Activated CD4-positive, alpha-beta memory T cell treated with anti-CD3 and anti-CD28 coated beads for 36 hours (primary cell): Measurements from ENCODE around the gene KCNK15. TPM values are rescaled to one million over a fixed set of nuclear protein-coding genes. Genes with fewer than 3 reads are reported as not detected.

Experiments used
- CTCF ChIA-PET: fragments of 350-600 bp; sonication (Branson Sonifier 250); formaldehyde crosslinking; loops from one replicate; lab custom pipeline; 2021; ENCODE audit warnings: antibody characterized with exemption, inconsistent platforms; lab: Charles Lee
- POLR2A ChIA-PET: fragments of 350-600 bp; sonication (Branson Sonifier 250); formaldehyde crosslinking; loops from one replicate; lab custom pipeline; 2021; ENCODE audit warnings: antibody characterized with exemption; lab: Charles Lee
- DNase-seq: peaks from one replicate; pipeline ENCODE4 v3.0.0-alpha.2; 2020
- H3K27ac Mint-ChIP-seq: one replicate; pipeline ENCODE4 v1.8.0; 2021; ENCODE audit warnings: mixed read lengths
- H3K27me3 Mint-ChIP-seq: one replicate; pipeline ENCODE4 v1.8.0; 2021; ENCODE audit warnings: mixed read lengths
- H3K36me3 Mint-ChIP-seq: one replicate; pipeline ENCODE4 v1.8.0; 2021; ENCODE audit warnings: mixed read lengths
- H3K4me1 Mint-ChIP-seq: one replicate; pipeline ENCODE4 v1.8.0; 2021; ENCODE audit warnings: low read depth, mixed read lengths
- H3K4me3 Mint-ChIP-seq: one replicate; pipeline ENCODE4 v1.8.0; 2021; ENCODE audit warnings: mild to moderate bottlenecking, mixed read lengths
- H3K9me3 Mint-ChIP-seq: one replicate; pipeline ENCODE4 v1.8.0; 2021; ENCODE audit warnings: mixed read lengths
- intact Hi-C: fragments of 100-400 bp; cut with micrococcal nuclease; formaldehyde crosslinking; loops from one replicate; pipeline ENCODE4 v1.15.1; 2023
- total RNA-seq, 2 experiments: library from RNA; stranded (reverse); gene quantifications; one replicate each; pipeline ENCODE4 v1.2.3, GENCODE V29; 2021

The KCNK15 gene
- total RNA-seq, 2 experiments from 2014 or later = 0.71 to 0.77 TPM

DNA sequence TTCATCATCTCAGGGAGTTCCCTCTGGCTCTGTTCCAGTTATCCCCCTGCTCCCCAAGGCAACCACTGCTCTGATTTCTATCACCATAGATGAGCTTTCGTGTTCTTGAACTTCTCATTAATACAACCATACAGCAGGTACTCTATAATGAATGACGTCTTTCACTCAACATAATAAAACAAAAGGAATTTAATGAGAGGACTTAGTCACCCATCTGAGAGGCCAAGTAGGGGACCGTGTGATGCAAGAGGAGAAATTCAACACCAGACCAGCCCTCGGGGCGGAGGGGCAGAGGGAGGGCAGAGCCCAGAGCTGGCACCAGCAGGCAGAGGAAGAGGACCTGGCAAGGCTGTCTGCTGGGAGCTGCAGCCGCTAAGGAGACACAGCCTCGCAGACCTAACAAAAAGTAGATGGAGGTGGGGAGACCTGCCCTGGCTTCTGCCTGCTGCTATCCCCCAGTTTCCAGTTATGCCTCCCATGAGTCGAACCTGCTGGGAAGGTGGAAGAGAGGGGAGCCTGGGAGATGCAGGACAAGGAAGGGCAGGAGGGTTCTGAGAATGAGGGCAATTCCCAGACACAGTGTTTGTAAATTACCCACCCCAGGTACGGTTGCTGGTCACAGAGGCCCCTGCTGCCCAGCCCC lies 16.7 kb upstream of the KCNK15 start:
- H3K9me3 Mint-ChIP-seq = no peaks in the 10 kb centered on the region
- no peaks in the 10 kb centered on the region for H3K36me3 Mint-ChIP-seq
- peaks cover 12% of the 10 kb centered on the region for H3K4me1 Mint-ChIP-seq
- CTCF ChIA-PET = interaction anchor here (0.9 to 1.6 kb wide), 2 partner anchors 44 to 45 kb away, joined by 3 read pairs; no protein-coding TSS in a partner anchor
- DNase-seq = no peak
- intact Hi-C loops = no loop called here
- no peak overlapping the region for H3K4me3 Mint-ChIP-seq
- no peaks in the 10 kb centered on the region for H3K27me3 Mint-ChIP-seq
- POLR2A ChIA-PET = no interaction called here
- no peak overlapping the region for H3K27ac Mint-ChIP-seq

DNA sequence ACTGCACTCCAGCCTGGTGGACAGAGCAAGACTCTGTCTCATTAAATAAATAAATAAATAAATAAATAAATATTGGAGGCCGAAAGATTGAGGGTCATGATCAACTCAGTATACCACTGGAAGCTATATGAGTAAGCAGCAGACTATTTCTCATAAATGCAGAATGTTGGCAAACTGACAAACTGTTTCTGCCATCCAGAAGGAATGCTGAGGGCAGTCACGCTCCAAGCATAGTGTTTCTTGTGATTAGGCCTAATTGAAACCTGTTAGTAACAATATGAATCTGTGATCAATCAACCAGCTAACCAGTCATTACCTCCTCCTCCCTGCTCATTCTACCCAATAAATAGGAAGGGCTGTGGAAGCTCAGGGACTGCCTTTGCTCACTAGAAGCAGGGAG lies 15.2 kb upstream of the KCNK15 start:
- Mint-ChIP-seq H3K27me3 (no peaks in the 10 kb centered on the region), H3K36me3 (no peaks in the 10 kb centered on the region), H3K9me3 (no peaks in the 10 kb centered on the region), H3K4me1 (peaks cover 12% of the 10 kb centered on the region), H3K4me3 (no peak overlapping the region), H3K27ac (no peak overlapping the region)
- DNase-seq = no peak
- intact Hi-C loops = loop anchor here (5.0 kb wide), 2 partner anchors 343 to 513 kb away; no protein-coding TSS in a partner anchor
- POLR2A ChIA-PET = no interaction called here
- CTCF ChIA-PET = interaction anchor here (6.0 kb wide), 1 partner anchor 45 kb away, joined by 92 read pairs; no protein-coding TSS in a partner anchor

DNA sequence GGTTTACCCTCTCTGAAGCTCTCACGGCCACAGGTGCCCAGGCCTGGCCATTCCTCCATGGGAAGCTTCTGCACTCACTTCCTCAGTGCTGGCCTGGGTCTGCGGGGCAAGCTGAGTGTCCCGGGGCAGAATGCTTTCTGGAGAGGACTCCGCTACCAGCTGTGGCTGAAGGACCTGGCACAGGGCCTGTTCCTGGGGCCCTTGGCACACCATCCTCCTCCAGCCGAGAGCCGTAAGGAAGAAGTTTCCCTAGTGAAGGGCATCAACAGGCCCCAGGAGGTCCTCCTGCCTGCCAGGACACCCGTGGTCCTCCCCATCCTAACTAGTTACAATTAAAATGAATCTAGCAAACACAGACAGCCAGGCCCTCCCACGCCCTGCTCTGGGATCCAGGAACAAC lies 14.0 kb upstream of the KCNK15 start:
- intact Hi-C loops = loop anchor here (5.0 kb wide), 2 partner anchors 344 to 514 kb away; no protein-coding TSS in a partner anchor
- peaks cover 5% of the 10 kb centered on the region for H3K9me3 Mint-ChIP-seq
- no peak for DNase-seq
- no peak overlapping the region for H3K27ac Mint-ChIP-seq
- no peak overlapping the region for H3K4me3 Mint-ChIP-seq
- peaks cover 19% of the 10 kb centered on the region for H3K4me1 Mint-ChIP-seq
- H3K27me3 Mint-ChIP-seq = no peaks in the 10 kb centered on the region
- H3K36me3 Mint-ChIP-seq = no peaks in the 10 kb centered on the region
- ChIA-PET CTCF (interaction anchor here (0.7 to 6.0 kb wide), 5 partner anchors 13 to 135 kb away, joined by 3 to 92 read pairs (median 6); no protein-coding TSS in a partner anchor), POLR2A (no interaction called here)

DNA sequence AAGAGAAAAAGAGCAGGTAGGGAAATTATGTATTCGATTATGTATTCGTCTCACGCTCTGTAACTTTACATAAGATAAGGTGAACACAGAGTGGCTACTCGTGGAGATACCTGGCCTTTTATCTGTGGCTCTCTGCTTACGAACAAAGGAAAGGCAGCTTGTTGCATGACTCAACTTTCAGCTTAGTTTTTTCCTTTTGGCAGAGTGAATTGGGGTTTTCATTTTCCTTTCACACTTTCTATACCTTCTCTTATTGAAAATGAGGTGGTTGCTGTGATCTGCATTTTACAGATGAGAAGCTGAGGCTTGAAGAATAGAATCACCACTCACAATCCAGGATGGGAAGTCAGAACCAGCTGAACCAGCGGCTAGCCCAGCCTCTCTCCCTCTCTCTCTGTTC lies 13.3 kb upstream of the KCNK15 start:
- Mint-ChIP-seq H3K9me3 (peaks cover 7% of the 10 kb centered on the region), H3K4me3 (no peak overlapping the region), H3K27me3 (no peaks in the 10 kb centered on the region), H3K36me3 (no peaks in the 10 kb centered on the region), H3K4me1 (peaks cover 22% of the 10 kb centered on the region), H3K27ac (no peak overlapping the region)
- ChIA-PET POLR2A (no interaction called here), CTCF (interaction anchor here (0.7 to 6.0 kb wide), 11 partner anchors 11 to 343 kb away, joined by 3 to 92 read pairs (median 5); no protein-coding TSS in a partner anchor)
- intact Hi-C loops = loop anchor here (5.0 kb wide), 2 partner anchors 345 to 515 kb away; no protein-coding TSS in a partner anchor
- no peak for DNase-seq

DNA sequence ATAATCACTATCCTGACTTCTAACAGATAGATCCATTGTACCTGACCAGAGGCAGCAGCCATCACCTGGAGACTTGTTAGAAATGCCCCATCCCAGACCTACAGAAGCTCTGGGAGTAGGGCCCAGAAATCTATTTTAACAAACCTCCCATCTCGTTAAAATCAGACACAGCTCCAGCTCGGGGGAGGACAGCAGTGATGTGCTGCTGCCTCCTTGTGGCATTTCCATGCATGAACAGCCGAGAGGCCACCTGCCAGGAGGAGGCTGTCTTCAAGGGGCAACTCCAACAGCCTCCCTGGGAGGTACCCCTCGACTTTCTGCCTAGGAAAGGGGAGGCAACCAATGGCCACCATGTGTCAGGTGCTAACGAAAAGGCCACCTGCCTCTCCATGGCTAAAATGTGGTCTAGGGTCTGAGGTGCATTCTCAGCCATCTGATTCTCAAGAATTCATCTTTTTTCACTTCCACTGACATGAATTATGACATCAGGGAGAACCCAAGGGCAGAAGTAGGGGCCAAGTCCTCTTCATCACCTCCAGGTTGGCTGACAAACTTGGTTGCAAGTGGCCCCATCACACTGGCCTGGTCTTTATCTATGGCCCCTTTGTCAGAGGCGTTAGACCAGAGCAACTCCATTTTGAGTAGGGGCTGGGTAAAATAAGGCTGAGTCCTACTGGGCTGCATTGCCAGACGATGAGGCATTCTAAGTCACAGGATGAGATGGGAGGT lies 12.2 kb upstream of the KCNK15 start:
- Mint-ChIP-seq H3K27me3 (no peaks in the 10 kb centered on the region), H3K4me1 (peaks cover 23% of the 10 kb centered on the region), H3K36me3 (no peaks in the 10 kb centered on the region), H3K9me3 (peaks cover 7% of the 10 kb centered on the region), H3K27ac (no peak overlapping the region), H3K4me3 (no peak overlapping the region)
- peak; percentile 76 for DNase-seq
- ChIA-PET CTCF (interaction anchor here (1.0 to 6.0 kb wide), 10 partner anchors 11 to 344 kb away, joined by 3 to 92 read pairs (median 4); no protein-coding TSS in a partner anchor), POLR2A (no interaction called here)
- intact Hi-C loops = loop anchor here (1.0 to 5.0 kb wide), 3 partner anchors 48 to 516 kb away; no protein-coding TSS in a partner anchor

DNA sequence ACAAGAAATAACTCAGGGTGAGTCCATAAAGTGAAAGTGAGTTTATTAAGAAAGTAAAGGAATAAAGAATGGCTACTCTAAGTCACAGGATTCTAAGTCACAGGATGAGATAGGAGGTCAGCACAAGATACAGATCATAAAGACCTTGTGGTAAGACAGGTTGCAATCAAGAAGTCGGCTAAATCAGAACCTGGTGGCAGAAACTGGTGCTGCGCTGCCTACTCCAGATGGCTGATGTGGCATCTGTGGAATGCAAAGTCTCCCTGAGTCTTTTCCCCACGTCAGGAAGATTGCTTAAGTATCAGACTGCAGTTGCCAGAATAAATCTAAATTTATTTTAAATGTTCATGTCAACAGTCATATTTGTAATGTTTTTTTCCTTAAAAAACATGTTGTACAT lies 10.7 kb upstream of the KCNK15 start:
- ChIA-PET CTCF (interaction anchor here (6.0 kb wide), 1 partner anchor 50 kb away, joined by 92 read pairs; no protein-coding TSS in a partner anchor), POLR2A (no interaction called here)
- Mint-ChIP-seq H3K4me1 (peaks cover 26% of the 10 kb centered on the region), H3K27ac (no peak overlapping the region), H3K4me3 (no peak overlapping the region), H3K27me3 (no peaks in the 10 kb centered on the region), H3K36me3 (no peaks in the 10 kb centered on the region), H3K9me3 (peaks cover 7% of the 10 kb centered on the region)
- DNase-seq = no peak
- intact Hi-C loops = loop anchor here (5.0 kb wide), 2 partner anchors 348 to 518 kb away; no protein-coding TSS in a partner anchor

DNA sequence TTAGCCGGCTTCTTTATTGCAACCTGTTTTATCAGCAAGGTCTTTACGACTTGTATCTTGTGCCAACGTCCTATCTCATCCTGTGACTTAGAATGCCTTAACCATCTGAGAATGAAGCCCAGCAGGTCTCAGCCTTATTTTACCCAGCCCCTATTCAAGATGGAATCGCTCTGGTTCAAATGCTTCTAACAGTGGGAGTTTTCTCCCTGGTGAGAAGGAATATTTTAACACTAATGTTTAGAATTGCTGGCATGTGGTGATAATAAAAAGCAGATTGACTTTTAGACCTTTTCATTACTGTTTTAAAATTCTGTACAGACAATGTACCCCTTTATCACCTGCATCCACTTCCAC lies 9.9 kb upstream of the KCNK15 start:
- no peaks in the 10 kb centered on the region for H3K36me3 Mint-ChIP-seq
- intact Hi-C loops = no loop called here
- H3K27ac Mint-ChIP-seq = no peak overlapping the region
- peaks cover 26% of the 10 kb centered on the region for H3K4me1 Mint-ChIP-seq
- no peak overlapping the region for H3K4me3 Mint-ChIP-seq
- H3K9me3 Mint-ChIP-seq = peaks cover 7% of the 10 kb centered on the region
- CTCF ChIA-PET = interaction anchor here (6.0 kb wide), 1 partner anchor 50 kb away, joined by 92 read pairs; no protein-coding TSS in a partner anchor
- H3K27me3 Mint-ChIP-seq = no peaks in the 10 kb centered on the region
- POLR2A ChIA-PET = no interaction called here
- no peak for DNase-seq

DNA sequence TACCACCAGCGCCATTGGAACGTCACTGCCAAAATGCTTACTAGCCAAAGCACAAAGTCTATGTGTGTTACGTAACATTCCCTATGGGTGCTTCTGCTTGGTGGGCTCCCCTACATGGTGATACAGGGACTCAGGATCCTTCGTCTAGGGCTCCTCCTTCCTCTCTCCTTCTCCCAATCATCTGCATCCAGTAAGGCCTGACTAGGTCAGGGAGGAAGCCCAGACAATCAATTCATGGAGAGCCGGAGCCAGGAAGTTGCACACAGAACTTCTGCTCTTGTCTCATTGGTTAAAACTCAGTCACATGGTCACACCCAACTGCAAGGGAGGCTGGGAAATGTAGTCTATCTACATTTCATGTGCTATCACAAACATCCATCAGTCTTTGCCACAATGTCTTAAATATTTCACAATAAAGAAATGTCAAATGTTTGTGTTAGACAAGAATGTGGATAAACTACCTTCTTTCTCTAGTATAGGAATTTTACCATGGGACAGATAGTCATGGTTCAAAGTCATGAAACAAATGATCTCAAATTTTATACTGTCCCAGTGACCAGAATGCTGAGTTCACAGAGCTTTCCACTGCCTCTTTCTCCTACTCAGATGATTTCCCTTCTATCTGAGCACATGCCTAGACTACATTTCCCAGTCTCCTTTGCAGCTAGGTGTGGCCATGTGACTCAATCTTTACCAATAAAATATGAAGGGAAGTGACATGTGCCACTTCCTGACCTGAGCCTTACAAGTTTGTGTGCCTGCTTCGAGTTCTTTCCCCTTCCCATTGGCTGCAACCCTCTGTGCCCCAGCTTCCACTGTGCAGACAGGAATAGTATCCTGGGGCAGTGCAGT lies 9.3 kb upstream of the KCNK15 start:
- Mint-ChIP-seq H3K36me3 (no peaks in the 10 kb centered on the region), H3K27ac (no peak overlapping the region), H3K4me1 (peaks cover 26% of the 10 kb centered on the region), H3K27me3 (no peaks in the 10 kb centered on the region), H3K4me3 (peak overlapping the region; percentile 31), H3K9me3 (peaks cover 7% of the 10 kb centered on the region)
- DNase-seq = peak; percentile 31
- ChIA-PET CTCF (interaction anchor here (1.4 to 3.7 kb wide), 3 partner anchors 11 to 53 kb away, joined by 5 to 31 read pairs (median 6); no protein-coding TSS in a partner anchor), POLR2A (no interaction called here)
- intact Hi-C loops = no loop called here

DNA sequence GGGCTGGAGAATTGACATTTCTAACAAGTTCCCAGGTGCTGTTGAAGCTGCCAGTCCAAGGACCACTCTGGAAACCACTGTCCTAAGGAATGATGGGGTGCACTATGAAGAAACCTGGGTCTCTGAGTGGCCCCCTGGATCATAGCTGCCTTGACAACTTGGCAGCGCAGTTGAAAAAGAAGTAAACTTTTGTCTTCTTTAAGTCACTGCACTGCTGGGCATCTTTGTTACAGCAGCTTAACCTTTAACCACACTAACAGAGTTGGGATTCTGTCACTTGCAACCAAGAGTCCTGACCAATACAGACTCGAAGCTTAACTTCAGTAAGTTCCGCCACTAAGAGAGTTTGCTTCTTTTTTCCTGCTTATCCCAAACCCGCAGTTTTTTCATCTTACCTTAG lies 8.5 kb upstream of the KCNK15 start:
- Mint-ChIP-seq H3K9me3 (peaks cover 7% of the 10 kb centered on the region), H3K36me3 (no peaks in the 10 kb centered on the region), H3K4me1 (peaks cover 23% of the 10 kb centered on the region), H3K27me3 (no peaks in the 10 kb centered on the region), H3K27ac (no peak overlapping the region), H3K4me3 (no peak overlapping the region)
- no peak for DNase-seq
- intact Hi-C loops = no loop called here
- ChIA-PET POLR2A (no interaction called here), CTCF (interaction anchor here (0.7 to 3.7 kb wide), 4 partner anchors 11 to 54 kb away, joined by 3 to 31 read pairs (median 6); no protein-coding TSS in a partner anchor)

DNA sequence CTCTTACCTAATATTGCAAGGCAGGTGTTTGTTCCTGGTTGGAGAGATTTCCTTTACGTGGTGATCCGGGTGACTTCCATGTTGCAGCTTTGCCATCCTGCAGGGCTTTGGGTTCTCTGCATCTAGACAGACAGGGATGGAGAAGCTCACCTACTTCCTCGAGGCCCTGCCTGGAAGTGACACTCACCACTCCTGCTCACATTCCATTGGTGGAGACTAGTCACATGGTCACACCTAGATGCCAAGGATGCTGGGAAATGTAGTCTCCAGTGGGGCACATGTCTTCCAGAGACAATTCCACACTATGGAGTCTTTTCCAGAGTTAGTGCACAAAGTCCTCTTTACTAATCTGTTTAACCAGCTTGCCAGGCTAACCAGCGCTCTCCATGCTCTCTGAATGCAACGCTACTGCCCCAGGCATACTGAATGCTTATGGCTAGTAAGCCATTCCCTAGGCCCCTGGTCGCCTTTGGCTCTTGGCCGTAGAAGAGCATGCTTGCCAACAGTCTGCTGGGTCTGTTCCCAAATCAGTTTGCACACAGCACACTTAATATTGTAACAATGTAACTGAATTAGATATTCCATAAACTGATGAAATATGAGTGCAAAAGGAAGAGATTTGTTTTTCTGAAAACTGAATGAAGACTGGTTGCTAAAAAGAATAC lies 6.7 kb upstream of the KCNK15 start:
- H3K4me1 Mint-ChIP-seq = peaks cover 14% of the 10 kb centered on the region
- H3K27ac Mint-ChIP-seq = no peak overlapping the region
- DNase-seq = peak; percentile 71
- intact Hi-C loops = no loop called here
- CTCF ChIA-PET = interaction anchor here (1.0 to 3.7 kb wide), 2 partner anchors 9 to 54 kb away, joined by 3 to 31 read pairs; no protein-coding TSS in a partner anchor
- H3K9me3 Mint-ChIP-seq = peaks cover 7% of the 10 kb centered on the region
- H3K36me3 Mint-ChIP-seq = no peaks in the 10 kb centered on the region
- no peaks in the 10 kb centered on the region for H3K27me3 Mint-ChIP-seq
- H3K4me3 Mint-ChIP-seq = peak overlapping the region; percentile 31
- POLR2A ChIA-PET = no interaction called here

DNA sequence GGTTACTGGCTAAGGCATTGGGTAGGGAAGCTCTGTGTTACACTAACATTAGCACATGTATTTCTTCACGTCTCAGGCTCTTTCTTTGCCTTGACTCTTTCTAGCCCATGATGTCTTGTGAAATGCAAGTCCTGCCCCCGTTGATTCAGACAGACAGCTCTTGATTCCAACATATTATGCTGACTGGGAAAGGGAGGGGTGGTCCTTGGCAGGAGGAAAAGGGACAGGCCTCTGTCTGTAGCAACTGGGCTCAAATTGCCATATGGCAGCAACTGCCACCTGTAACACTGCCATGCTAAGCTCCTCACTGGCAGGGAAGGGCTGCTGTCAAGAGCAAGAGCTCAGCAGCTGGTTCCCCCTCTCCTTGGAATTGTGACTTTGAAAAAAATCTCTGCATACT lies 5.7 kb upstream of the KCNK15 start:
- Mint-ChIP-seq H3K4me3 (no peak overlapping the region), H3K27me3 (no peaks in the 10 kb centered on the region), H3K4me1 (peaks cover 14% of the 10 kb centered on the region), H3K36me3 (no peaks in the 10 kb centered on the region), H3K9me3 (peaks cover 7% of the 10 kb centered on the region), H3K27ac (no peak overlapping the region)
- intact Hi-C loops = no loop called here
- ChIA-PET CTCF (interaction anchor here (3.7 kb wide), 1 partner anchor 8 kb away, joined by 31 read pairs; no protein-coding TSS in a partner anchor), POLR2A (no interaction called here)
- DNase-seq = no peak
